H1 (cell line): ENCODE measurements around the gene DYNC2H1. TPM values are rescaled to one million over a fixed set of nuclear protein-coding genes. Genes with fewer than 3 reads are reported as not detected.

Experiments used
- BCL11A ChIP-seq, 2 experiments: IDR thresholded peaks; one replicate each; pipeline ENCODE4 v1.6.1; 2011; ENCODE audit warnings: low read depth in 2 of 2, low read length in 2 of 2, mild to moderate bottlenecking in 2 of 2
- CEBPB ChIP-seq: IDR thresholded peaks from 2 replicates; pipeline ENCODE4 v1.6.1; 2012; ENCODE audit warnings: low read depth, low read length
- CREB1 ChIP-seq: IDR thresholded peaks from 2 replicates; pipeline ENCODE4 v1.6.1; 2012; ENCODE audit warnings: inconsistent platforms
- POLR2A ChIP-seq, 2 experiments: IDR thresholded peaks; 1 replicate in 1 of 2; 2 replicates in 1 of 2; pipeline ENCODE4 v1.6.1; 2011; ENCODE audit warnings: low read depth in 2 of 2, low read length in 2 of 2, mild to moderate bottlenecking in 2 of 2; ENCODE audit errors: control extremely low read depth in 1 of 2
- POU5F1 ChIP-seq: IDR thresholded peaks from 2 replicates; pipeline ENCODE4 v1.6.1; 2011; ENCODE audit warnings: low read depth, mild to moderate bottlenecking, low read length, moderate library complexity
- polyA plus RNA-seq, 7 experiments: library from polyadenylated mRNA; depleted of rRNA in 3 of 7; stranded (reverse) in 5 of 7; unstranded in 2 of 7; fragments of >200 nt in 5 of 7; fragments of 200-250 nt in 2 of 7; gene quantifications; 1 replicate in 5 of 7; 2 replicates in 1 of 7; 4 replicates in 1 of 7; pipeline versions ENCODE4 v1.2.1 to v1.2.3, GENCODE V29; 2011 to 2013; ENCODE audit warnings: missing spikeins in 2 of 7, mixed read lengths in 2 of 7
- total RNA-seq: library from RNA; stranded (reverse); fragmentation: NEBNext Ultra II Directional; extraction: Animal tissue kit (Norgen Biotek cat#: 25700); gene quantifications from 2 replicates; pipeline ENCODE4 v1.2.1, GENCODE V29; 2021
- TF ChIP-seq, protein P1 (sequence below): IDR thresholded peaks from 2 replicates; pipeline ENCODE4 v1.6.1; 2012; ENCODE audit warnings: low read length, inconsistent platforms

Gene DYNC2H1
- total and polyA plus RNA-seq, 2 of the 8 experiments (the other 6 are each of a cell fraction or from before 2014, with no cell fraction given): 6.2 to 12.0 TPM

DNA sequence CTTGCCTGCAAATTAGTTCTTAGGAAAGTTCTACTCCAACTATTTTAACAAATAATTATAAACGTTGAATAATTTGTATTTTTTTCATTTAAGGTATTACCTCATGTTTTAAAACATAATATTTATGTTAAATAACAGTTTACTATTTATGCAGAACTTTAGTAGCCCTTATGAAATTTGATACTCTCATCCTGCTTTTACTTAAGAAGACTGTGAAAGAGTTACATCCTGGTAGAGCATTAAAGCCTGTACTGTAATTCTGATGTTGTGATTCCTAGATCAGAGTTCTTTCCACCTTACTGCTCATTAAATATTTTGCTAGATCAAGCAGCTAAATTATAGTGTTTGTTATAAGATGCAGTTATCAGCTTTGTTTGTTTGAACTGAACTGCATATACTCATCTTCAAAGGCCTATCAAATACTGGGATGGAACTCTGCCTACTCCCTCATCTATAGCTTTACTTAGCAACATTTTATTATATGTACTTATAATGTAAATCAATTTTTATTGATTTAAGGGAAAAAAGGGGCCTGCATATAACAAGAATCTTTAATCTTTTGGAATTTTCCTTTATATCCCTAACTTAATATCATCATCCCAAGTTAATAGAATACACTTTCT lies 304.2 kb downstream of the DYNC2H1 start (continued):
- TF ChIP-seq, protein P1, sequence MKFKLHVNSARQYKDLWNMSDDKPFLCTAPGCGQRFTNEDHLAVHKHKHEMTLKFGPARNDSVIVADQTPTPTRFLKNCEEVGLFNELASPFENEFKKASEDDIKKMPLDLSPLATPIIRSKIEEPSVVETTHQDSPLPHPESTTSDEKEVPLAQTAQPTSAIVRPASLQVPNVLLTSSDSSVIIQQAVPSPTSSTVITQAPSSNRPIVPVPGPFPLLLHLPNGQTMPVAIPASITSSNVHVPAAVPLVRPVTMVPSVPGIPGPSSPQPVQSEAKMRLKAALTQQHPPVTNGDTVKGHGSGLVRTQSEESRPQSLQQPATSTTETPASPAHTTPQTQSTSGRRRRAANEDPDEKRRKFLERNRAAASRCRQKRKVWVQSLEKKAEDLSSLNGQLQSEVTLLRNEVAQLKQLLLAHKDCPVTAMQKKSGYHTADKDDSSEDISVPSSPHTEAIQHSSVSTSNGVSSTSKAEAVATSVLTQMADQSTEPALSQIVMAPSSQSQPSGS: no peak
- TF ChIP-seq BCL11A (IDR thresholded peaks at IDR 0.05; ENCODE audit: low read depth in 2 of 2, low read length in 2 of 2): no peak
- TF ChIP-seq CREB1: no peak
- no peak for TF ChIP-seq CEBPB
- no peak for TF ChIP-seq POLR2A (IDR thresholded peaks at IDR 0.05; ENCODE audit: control extremely low read depth in 1 of 2, low read depth in 2 of 2, low read length in 2 of 2)
- no peak for TF ChIP-seq POU5F1
